Central memory CD8-positive, alpha-beta T cell (primary cell): ENCODE data around the gene CEMIP2.

Experiments used
- ATAC-seq: fragments of 150-1000 bp; cut with Tn5 transposase; replicated peaks from 2 replicates; pipeline ENCODE4 v1.10.0; 2022; ENCODE audit warnings: mild to moderate bottlenecking, moderate FRiP score, moderate number of reproducible peaks; ENCODE audit not compliant: poor library complexity, severe bottlenecking; ENCODE audit errors: extremely low read depth
- DNase-seq, 2 donors: peaks; one replicate each; pipeline ENCODE4 v3.0.0; 2021; ENCODE audit warnings: low spot score in 2 of 2
- H3K27ac Mint-ChIP-seq: one replicate; pipeline ENCODE4 v1.8.0; 2022; ENCODE audit warnings: low read depth, mild to moderate bottlenecking, moderate library complexity, mixed read lengths
- H3K27me3 Mint-ChIP-seq: one replicate; pipeline ENCODE4 v1.8.0; 2022; ENCODE audit warnings: mixed read lengths
- H3K36me3 Mint-ChIP-seq: one replicate; pipeline ENCODE4 v1.8.0; 2022; ENCODE audit warnings: mild to moderate bottlenecking, moderate library complexity, mixed read lengths; ENCODE audit not compliant: insufficient read depth
- H3K4me1 Mint-ChIP-seq: one replicate; pipeline ENCODE4 v1.8.0; 2022; ENCODE audit warnings: mixed read lengths
- H3K4me3 Mint-ChIP-seq: one replicate; pipeline ENCODE4 v1.8.0; 2022; ENCODE audit warnings: mild to moderate bottlenecking, moderate library complexity, mixed read lengths
- H3K9me3 Mint-ChIP-seq: one replicate; pipeline ENCODE4 v1.8.0; 2022; ENCODE audit warnings: mixed read lengths

Gene CEMIP2

GRCh38 chr9:71755869-71756268, 12.4 kb downstream of the CEMIP2 start:
- Mint-ChIP-seq H3K27me3 (no peaks in the 10 kb centered on the region), H3K9me3 (no peaks in the 10 kb centered on the region), H3K36me3 (peaks cover 13% of the 10 kb centered on the region), H3K4me3 (no peak overlapping the region), H3K4me1 (peaks cover 66% of the 10 kb centered on the region), H3K27ac (no peak overlapping the region)
- DNase-seq (no peak), ATAC-seq (no peak)

GRCh38 chr9:71755230-71755629, 13.1 kb downstream of the CEMIP2 start:
- Mint-ChIP-seq H3K36me3 (peaks cover 12% of the 10 kb centered on the region), H3K4me3 (no peak overlapping the region)

GRCh38 chr9:71754151-71754550, 14.2 kb downstream of the CEMIP2 start:
- DNase-seq, result no peak
- Mint-ChIP-seq H3K9me3 (no peaks in the 10 kb centered on the region), H3K4me3 (no peak overlapping the region), H3K27ac (no peak overlapping the region), H3K27me3 (no peaks in the 10 kb centered on the region), H3K36me3 (peaks cover 20% of the 10 kb centered on the region), H3K4me1 (peaks cover 54% of the 10 kb centered on the region)
- ATAC-seq, result no peak

More at GRCh38 chr9:71755230-71755629, 13.1 kb downstream of the CEMIP2 start:
- Mint-ChIP-seq H3K27me3 (no peaks in the 10 kb centered on the region), H3K9me3 (no peaks in the 10 kb centered on the region), H3K27ac (no peak overlapping the region), H3K4me1 (peaks cover 60% of the 10 kb centered on the region)
- ATAC-seq (no peak), DNase-seq (no peak)

DNA sequence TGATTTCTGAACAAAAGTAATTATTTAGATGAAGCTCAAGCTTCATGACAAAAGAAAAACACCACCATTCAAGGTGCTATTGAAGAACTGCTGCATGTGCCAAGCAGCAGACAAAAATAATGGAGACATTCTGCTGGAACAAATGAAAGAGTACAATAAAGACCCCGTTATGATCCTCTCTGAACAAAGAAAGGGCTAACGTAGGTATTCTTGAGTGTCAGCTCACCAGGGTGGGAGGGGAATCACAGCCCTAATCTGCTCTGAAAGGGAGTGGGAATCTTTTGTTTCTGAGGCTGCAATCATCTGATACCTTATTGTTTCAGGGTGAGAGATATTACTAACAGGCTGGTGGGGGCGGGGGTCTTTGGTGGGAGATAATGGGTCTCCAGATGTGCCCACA, 15.4 kb downstream of the CEMIP2 start:
- Mint-ChIP-seq H3K4me3 (no peak overlapping the region), H3K4me1 (peaks cover 48% of the 10 kb centered on the region), H3K27ac (no peak overlapping the region), H3K36me3 (peaks cover 20% of the 10 kb centered on the region), H3K27me3 (no peaks in the 10 kb centered on the region), H3K9me3 (no peaks in the 10 kb centered on the region)
- ATAC-seq, result no peak
- DNase-seq, result no peak

DNA sequence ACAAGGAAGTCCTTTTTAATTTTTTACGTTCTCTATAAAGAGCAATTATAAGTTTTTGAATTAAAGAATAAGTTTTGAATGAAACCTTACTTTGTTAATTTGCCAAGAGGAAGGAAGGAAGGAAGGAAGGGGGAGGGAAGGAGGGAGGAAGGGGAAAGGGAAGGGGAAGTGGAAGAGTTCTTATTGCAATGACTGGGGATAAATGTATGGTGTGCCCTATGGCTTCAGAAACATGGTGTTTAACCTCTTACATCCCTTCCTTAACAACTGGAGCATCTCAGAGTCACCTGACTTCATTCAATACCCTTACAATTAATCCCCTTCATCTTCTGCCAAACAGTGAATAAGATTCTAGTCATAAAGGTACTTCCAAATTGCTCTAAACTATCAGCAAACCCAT, 16.0 kb downstream of the CEMIP2 start:
- H3K4me3 Mint-ChIP-seq, result no peak overlapping the region
- H3K36me3 Mint-ChIP-seq, result peaks cover 22% of the 10 kb centered on the region
- no peaks in the 10 kb centered on the region for H3K9me3 Mint-ChIP-seq
- H3K27ac Mint-ChIP-seq, result peak overlapping the region; percentile 32
- H3K27me3 Mint-ChIP-seq, result no peaks in the 10 kb centered on the region
- ATAC-seq (no peak), DNase-seq (no peak)
- H3K4me1 Mint-ChIP-seq, result peaks cover 49% of the 10 kb centered on the region

- peaks cover 38% of the 10 kb centered on the region for H3K4me1 Mint-ChIP-seq
- ATAC-seq (no peak), DNase-seq (no peak)
- no peaks in the 10 kb centered on the region for H3K27me3 Mint-ChIP-seq
- H3K36me3 Mint-ChIP-seq, result peaks cover 39% of the 10 kb centered on the region
- H3K27ac Mint-ChIP-seq, result no peak overlapping the region
- H3K4me3 Mint-ChIP-seq, result no peak overlapping the region
- no peaks in the 10 kb centered on the region for H3K9me3 Mint-ChIP-seq
Measured at GRCh38 chr9:71748280-71748743, 20.0 kb downstream of the CEMIP2 start.

DNA sequence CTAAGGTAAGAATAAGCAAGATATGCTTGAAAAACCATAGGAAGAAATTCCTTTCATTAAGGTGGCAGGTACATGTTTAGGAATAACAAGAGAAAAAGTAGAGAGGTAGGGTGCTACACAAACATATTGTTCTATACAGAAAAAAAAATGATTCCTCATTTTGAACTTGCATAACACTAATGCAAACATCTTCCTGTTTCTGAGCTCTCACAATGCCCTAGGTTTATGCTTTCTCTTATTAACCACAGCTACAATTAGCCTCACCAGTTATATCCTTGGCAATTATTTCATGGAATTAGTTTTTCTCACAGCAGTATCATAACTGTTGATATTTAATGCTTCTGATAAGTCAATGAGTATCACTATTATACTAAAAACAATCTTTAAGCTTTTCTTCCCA, 20.7 kb downstream of the CEMIP2 start:
- H3K4me1 Mint-ChIP-seq, result peaks cover 36% of the 10 kb centered on the region
- H3K4me3 Mint-ChIP-seq, result no peak overlapping the region
- peaks cover 39% of the 10 kb centered on the region for H3K36me3 Mint-ChIP-seq
- no peak for DNase-seq
- ATAC-seq, result no peak
- no peak overlapping the region for H3K27ac Mint-ChIP-seq
- H3K9me3 Mint-ChIP-seq, result no peaks in the 10 kb centered on the region
- no peaks in the 10 kb centered on the region for H3K27me3 Mint-ChIP-seq

DNA sequence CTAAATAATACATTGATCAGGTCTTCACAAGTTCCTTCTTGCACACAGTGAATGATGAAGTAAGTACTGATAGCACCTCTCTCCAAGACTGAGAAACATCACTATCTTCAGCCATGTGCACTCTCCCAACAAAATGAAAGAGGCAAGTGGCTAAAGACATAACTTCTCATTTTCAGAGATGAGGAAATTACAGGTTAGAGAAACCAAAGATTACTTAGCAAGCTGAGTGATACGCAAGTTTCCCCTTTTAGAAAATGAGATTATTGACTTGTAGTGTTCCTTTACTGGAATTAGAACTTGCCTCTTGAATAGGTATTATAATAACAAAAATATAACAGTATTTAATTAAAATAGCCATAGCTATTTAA, 21.6 kb downstream of the CEMIP2 start:
- H3K27ac Mint-ChIP-seq, result no peak overlapping the region
- peaks cover 47% of the 10 kb centered on the region for H3K36me3 Mint-ChIP-seq
- H3K27me3 Mint-ChIP-seq, result no peaks in the 10 kb centered on the region
- H3K9me3 Mint-ChIP-seq, result no peaks in the 10 kb centered on the region
- H3K4me1 Mint-ChIP-seq, result peaks cover 36% of the 10 kb centered on the region
- DNase-seq, result no peak
- no peak overlapping the region for H3K4me3 Mint-ChIP-seq
- no peak for ATAC-seq

DNA sequence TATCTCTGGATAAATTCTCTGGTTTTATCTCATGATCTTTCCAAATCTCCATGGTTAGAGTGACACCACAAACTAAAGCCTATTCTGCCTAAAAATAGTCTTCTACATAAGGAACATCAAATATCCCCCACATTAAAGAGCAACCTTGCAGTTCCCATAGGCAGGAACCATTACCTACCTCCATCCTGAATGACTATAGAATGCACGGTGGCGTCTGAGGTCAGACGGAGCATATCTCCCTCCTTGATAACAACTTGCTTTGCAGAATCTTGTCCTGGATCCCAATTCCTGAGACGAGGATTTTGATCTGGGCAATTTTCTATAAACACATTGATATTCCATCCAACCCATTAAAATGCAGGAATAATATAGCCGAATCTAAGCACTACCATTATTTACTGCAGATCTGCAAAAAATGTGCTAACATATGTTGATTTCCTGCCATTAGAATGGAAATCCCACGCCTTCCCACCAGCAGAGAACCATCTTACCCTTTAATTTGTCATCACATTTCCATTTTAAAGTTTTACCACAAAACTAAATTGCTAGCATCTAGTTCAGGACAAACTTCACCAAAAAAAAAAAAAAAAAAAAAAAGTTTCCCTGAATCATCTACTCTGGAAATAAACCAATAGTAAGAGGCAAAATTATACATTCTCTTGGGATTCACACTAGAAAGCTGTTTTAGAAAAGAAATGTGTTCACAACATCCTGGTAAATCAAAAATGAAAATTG, 22.1 kb downstream of the CEMIP2 start:
- DNase-seq (no peak), ATAC-seq (no peak)
- H3K9me3 Mint-ChIP-seq, result no peaks in the 10 kb centered on the region
- H3K27ac Mint-ChIP-seq, result peak overlapping the region; percentile 23
- no peaks in the 10 kb centered on the region for H3K27me3 Mint-ChIP-seq
- H3K36me3 Mint-ChIP-seq, result peaks cover 48% of the 10 kb centered on the region
- peaks cover 34% of the 10 kb centered on the region for H3K4me1 Mint-ChIP-seq
- H3K4me3 Mint-ChIP-seq, result no peak overlapping the region

DNA sequence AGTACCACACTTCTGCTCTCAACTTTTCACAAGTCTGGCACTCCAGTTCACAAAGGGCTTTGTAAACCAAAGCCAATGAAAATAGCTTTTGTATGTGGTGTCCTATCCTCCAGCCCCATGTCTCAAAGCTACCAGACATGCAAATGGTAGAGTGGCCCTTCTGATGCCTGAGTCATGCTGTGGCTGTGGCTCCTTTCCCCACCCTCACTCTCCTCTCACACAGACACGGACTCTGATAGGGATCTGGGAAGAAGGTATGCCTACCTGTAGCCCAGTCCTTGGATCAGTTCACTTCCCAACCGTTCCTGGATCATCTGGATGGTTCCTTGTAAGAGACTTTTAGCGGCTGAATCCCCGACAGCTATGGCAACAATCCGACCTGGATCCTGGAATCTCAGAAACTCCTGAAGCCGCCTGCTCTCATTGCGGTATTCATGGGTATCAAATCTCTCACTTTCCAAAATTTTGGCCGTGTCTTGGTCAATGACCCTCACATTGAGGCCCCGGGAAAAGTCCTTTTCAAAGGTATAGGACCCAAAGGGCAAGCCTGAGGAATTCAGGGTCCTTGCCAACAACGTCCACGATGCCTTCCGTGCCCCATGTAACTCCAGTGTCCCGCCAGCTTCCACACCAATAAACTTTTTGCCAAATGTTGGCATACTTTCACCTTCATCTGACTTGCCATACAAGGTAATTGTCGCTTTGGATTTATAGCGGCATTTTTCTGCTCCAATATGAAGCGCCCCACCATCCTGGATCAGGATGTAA, 23.4 kb downstream of the CEMIP2 start:
- Mint-ChIP-seq H3K36me3 (peaks cover 50% of the 10 kb centered on the region), H3K4me3 (peak overlapping the region; percentile 11), H3K4me1 (peaks cover 35% of the 10 kb centered on the region), H3K27ac (no peak overlapping the region), H3K9me3 (no peaks in the 10 kb centered on the region), H3K27me3 (no peaks in the 10 kb centered on the region)
- ATAC-seq, result no peak
- no peak for DNase-seq

DNA sequence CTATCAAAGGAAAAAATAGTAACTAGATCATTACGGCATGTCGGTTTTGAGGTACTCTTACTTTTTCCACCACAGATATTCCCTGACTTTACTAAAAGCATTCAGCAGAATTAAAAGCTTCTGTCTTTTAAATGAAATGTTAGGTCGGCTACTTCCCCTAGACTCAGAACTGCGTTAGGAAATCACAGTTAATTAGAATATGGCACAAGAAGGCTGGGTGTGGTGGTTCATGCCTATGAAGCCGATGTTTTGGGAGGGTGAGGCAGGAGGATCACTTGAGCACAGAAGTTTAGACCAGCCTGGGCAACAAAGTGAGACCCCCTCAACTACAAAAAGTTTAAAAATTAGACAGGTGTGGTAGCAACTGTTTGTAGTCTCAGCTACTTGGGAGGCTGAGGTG, 24.4 kb downstream of the CEMIP2 start:
- ATAC-seq (no peak), DNase-seq (no peak)
- Mint-ChIP-seq H3K27ac (no peak overlapping the region), H3K36me3 (peaks cover 55% of the 10 kb centered on the region), H3K27me3 (no peaks in the 10 kb centered on the region), H3K9me3 (no peaks in the 10 kb centered on the region), H3K4me1 (peaks cover 35% of the 10 kb centered on the region), H3K4me3 (no peak overlapping the region)

DNA sequence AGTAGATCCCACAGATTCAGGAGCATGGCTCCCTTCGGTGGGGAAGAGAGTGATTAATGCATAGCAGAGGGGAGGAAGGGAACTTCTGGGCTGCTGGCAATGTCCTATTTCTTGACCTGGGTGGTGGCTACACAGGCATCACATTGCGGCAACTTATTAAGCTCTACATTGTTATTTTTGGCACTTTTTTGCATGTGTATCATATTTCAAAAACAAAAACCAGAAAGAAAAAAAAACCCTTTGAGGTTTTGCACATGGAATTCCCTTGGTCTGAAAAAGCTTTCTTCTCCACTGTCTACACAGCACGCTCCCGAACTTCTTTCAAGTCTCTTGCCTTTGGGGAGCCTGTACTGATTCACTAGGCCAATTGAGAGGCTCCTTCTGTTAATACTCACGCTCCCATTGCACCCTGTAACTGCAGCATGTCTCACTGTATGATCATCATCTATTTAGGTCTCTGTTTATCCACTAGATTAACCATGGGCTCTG, 25.1 kb downstream of the CEMIP2 start:
- H3K27me3 Mint-ChIP-seq, result no peaks in the 10 kb centered on the region

GRCh38 chr9:71742703-71743102, 25.6 kb downstream of the CEMIP2 start:
- ATAC-seq (no peak), DNase-seq (no peak)
- peaks cover 59% of the 10 kb centered on the region for H3K36me3 Mint-ChIP-seq
- H3K4me1 Mint-ChIP-seq, result peaks cover 27% of the 10 kb centered on the region
- no peak overlapping the region for H3K4me3 Mint-ChIP-seq
- no peaks in the 10 kb centered on the region for H3K27me3 Mint-ChIP-seq
- H3K27ac Mint-ChIP-seq, result no peak overlapping the region
- no peaks in the 10 kb centered on the region for H3K9me3 Mint-ChIP-seq

More for the DNA sequence above, 25.1 kb downstream of the CEMIP2 start:
- no peak for DNase-seq
- H3K4me3 Mint-ChIP-seq, result no peak overlapping the region
- H3K36me3 Mint-ChIP-seq, result peaks cover 54% of the 10 kb centered on the region
- H3K4me1 Mint-ChIP-seq, result peaks cover 32% of the 10 kb centered on the region
- H3K27ac Mint-ChIP-seq, result no peak overlapping the region
- ATAC-seq, result no peak
- H3K9me3 Mint-ChIP-seq, result no peaks in the 10 kb centered on the region
